ENCODE data around the gene SCML1. TPM values are rescaled to one million over a fixed set of nuclear protein-coding genes. Genes with fewer than 3 reads are reported as not detected.

Gene SCML1
- polyA plus RNA-seq, 1 donor from 2014 or later: 9.4 TPM

DNA sequence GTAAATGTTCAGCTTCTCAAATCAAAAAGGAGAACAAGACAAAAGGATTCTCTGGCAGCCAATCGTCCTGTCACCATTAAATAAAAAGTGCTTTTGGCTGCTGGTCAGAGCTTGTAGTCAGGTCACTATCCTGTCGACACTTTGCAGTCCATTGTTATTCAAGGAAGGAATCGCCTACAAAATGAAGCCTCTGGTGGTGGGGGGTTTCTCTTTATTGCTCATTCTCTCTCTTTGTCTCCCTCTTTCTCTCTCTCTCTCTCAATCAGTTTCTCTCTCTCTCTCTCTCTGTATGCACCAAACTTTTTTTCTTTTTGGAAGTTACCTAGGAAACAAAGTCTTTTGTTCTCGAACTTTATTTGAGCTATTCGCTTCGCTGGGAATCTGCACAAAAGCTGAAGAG lies 17.6 kb upstream of the SCML1 start:
- H3F3A ChIP-seq (ENCODE audit: insufficient read depth, low read length, poor library complexity, severe bottlenecking): no peaks in the 10 kb centered on the region
- H3K9ac ChIP-seq (ENCODE audit: low read length): no peak overlapping the region
- H3K4me2 ChIP-seq (ENCODE audit: low read length): no peak overlapping the region
- H2AFZ ChIP-seq (ENCODE audit: low read depth, low read length): no peak overlapping the region
- H3K9me2 ChIP-seq (ENCODE audit: insufficient read depth, low read length): no peaks in the 10 kb centered on the region
- TF ChIP-seq, protein P1, sequence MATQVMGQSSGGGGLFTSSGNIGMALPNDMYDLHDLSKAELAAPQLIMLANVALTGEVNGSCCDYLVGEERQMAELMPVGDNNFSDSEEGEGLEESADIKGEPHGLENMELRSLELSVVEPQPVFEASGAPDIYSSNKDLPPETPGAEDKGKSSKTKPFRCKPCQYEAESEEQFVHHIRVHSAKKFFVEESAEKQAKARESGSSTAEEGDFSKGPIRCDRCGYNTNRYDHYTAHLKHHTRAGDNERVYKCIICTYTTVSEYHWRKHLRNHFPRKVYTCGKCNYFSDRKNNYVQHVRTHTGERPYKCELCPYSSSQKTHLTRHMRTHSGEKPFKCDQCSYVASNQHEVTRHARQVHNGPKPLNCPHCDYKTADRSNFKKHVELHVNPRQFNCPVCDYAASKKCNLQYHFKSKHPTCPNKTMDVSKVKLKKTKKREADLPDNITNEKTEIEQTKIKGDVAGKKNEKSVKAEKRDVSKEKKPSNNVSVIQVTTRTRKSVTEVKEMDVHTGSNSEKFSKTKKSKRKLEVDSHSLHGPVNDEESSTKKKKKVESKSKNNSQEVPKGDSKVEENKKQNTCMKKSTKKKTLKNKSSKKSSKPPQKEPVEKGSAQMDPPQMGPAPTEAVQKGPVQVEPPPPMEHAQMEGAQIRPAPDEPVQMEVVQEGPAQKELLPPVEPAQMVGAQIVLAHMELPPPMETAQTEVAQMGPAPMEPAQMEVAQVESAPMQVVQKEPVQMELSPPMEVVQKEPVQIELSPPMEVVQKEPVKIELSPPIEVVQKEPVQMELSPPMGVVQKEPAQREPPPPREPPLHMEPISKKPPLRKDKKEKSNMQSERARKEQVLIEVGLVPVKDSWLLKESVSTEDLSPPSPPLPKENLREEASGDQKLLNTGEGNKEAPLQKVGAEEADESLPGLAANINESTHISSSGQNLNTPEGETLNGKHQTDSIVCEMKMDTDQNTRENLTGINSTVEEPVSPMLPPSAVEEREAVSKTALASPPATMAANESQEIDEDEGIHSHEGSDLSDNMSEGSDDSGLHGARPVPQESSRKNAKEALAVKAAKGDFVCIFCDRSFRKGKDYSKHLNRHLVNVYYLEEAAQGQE (IDR thresholded peaks at IDR 0.05; ENCODE audit: borderline replicate concordance): no peak
- TF ChIP-seq MXI1 (conservative IDR thresholded peaks at IDR 0.05; ENCODE audit: poor library complexity, severe bottlenecking) (no peak), SMC3 (conservative IDR thresholded peaks at IDR 0.05; ENCODE audit: poor library complexity) (no peak)
- no peaks in the 10 kb centered on the region for H4K20me1 ChIP-seq (ENCODE audit: insufficient read depth)
- H3K27me3 ChIP-seq (ENCODE audit: insufficient read depth, low read depth, low read length): no peaks in the 10 kb centered on the region
- no peak overlapping the region for H3K27ac ChIP-seq (ENCODE audit: low read length)
- no peaks in the 10 kb centered on the region for H3K9me3 ChIP-seq (ENCODE audit: low read length)
- H3K79me2 ChIP-seq (replicated peaks; ENCODE audit: insufficient read depth, low read length): no peaks in the 10 kb centered on the region
- no peak overlapping the region for H3K4me3 ChIP-seq (ENCODE audit: low read length)
- H3K36me3 ChIP-seq (ENCODE audit: insufficient read depth, low read length): no peaks in the 10 kb centered on the region

DNA sequence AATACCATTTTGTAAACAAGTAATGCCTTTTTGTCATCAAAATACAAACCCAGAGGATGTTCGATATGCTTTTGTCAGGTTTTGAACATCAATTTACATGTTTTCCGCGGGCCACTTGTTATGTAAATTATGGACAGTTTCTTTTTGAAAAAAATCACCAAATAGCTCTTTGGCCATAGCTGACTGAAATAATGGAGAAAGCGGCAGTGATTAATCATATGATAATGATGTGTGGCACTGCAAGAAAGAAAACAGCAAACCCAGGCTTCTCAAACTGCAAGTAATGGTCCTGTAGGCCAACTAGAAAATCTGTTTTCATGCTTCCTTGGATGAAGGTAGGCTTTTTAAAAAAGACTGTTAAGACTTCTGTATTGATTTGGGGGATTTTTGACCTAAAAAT lies 15.6 kb upstream of the SCML1 start:
- H3K79me2 ChIP-seq (replicated peaks; ENCODE audit: insufficient read depth, low read length): no peaks in the 10 kb centered on the region
- H3K4me2 ChIP-seq (ENCODE audit: low read length): no peak overlapping the region
- H3K36me3 ChIP-seq (ENCODE audit: insufficient read depth, low read length): no peaks in the 10 kb centered on the region
- H3K9me3 ChIP-seq (ENCODE audit: low read length): no peaks in the 10 kb centered on the region
- H3K9me2 ChIP-seq (ENCODE audit: insufficient read depth, low read length): no peaks in the 10 kb centered on the region
- no peaks in the 10 kb centered on the region for H3F3A ChIP-seq (ENCODE audit: insufficient read depth, low read length, poor library complexity, severe bottlenecking)
- H3K4me3 ChIP-seq (ENCODE audit: low read length): no peak overlapping the region
- H2AFZ ChIP-seq (ENCODE audit: low read depth, low read length): no peak overlapping the region
- TF ChIP-seq, protein P1 (IDR thresholded peaks at IDR 0.05; ENCODE audit: borderline replicate concordance): no peak
- no peak for TF ChIP-seq MXI1 (conservative IDR thresholded peaks at IDR 0.05; ENCODE audit: poor library complexity, severe bottlenecking)
- no peak for TF ChIP-seq RAD21 (conservative IDR thresholded peaks at IDR 0.05)
- no peak for TF ChIP-seq EZH2 (IDR thresholded peaks at IDR 0.05; ENCODE audit: borderline replicate concordance, insufficient read depth, low read length, poor library complexity, severe bottlenecking)
- no peak overlapping the region for H3K9ac ChIP-seq (ENCODE audit: low read length)
- H3K27ac ChIP-seq (ENCODE audit: low read length): no peak overlapping the region
- no peaks in the 10 kb centered on the region for H3K27me3 ChIP-seq (ENCODE audit: insufficient read depth, low read depth, low read length)
- no peaks in the 10 kb centered on the region for H4K20me1 ChIP-seq (ENCODE audit: insufficient read depth)

DNA sequence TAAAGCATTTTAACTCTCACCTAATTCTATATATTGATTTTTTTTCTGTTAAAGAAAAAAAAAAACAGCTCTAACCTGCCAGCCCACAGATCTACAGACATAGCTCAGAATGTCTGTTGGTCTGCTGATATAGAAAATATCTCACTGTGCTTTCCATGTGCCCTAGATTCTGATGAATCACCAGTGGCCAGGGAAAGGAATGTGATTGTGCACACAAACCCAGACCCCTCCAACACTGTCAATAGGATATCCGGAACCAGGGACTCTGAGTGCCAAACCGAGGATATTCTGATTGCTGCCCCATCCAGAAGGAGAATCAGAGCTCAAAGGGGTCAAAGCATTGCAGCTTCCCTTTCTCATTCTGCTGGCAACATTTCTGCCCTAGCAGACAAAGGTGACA lies 12.1 kb upstream of the SCML1 start:
- Histone ChIP-seq H3K27me3 (ENCODE audit: insufficient read depth, low read depth, low read length) (no peaks in the 10 kb centered on the region), H3K9me3 (ENCODE audit: low read length) (no peaks in the 10 kb centered on the region), H2AFZ (ENCODE audit: low read depth, low read length) (no peak overlapping the region), H3K36me3 (ENCODE audit: insufficient read depth, low read length) (no peaks in the 10 kb centered on the region), H3K4me3 (ENCODE audit: low read length) (no peak overlapping the region), H3K9me2 (ENCODE audit: insufficient read depth, low read length) (no peaks in the 10 kb centered on the region), H3K27ac (ENCODE audit: low read length) (no peak overlapping the region), H3K79me2 (replicated peaks; ENCODE audit: insufficient read depth, low read length) (no peaks in the 10 kb centered on the region), H3K9ac (ENCODE audit: low read length) (no peak overlapping the region), H3F3A (ENCODE audit: insufficient read depth, low read length, poor library complexity, severe bottlenecking) (no peaks in the 10 kb centered on the region), H3K4me2 (ENCODE audit: low read length) (no peak overlapping the region), H4K20me1 (ENCODE audit: insufficient read depth) (no peaks in the 10 kb centered on the region)
- TF ChIP-seq RAD21 (conservative IDR thresholded peaks at IDR 0.05) (no peak), SMC3 (conservative IDR thresholded peaks at IDR 0.05; ENCODE audit: poor library complexity) (no peak), TAF1 (IDR thresholded peaks at IDR 0.05; ENCODE audit: low read depth) (no peak), MXI1 (conservative IDR thresholded peaks at IDR 0.05; ENCODE audit: poor library complexity, severe bottlenecking) (no peak), POLR2AphosphoS5 (IDR thresholded peaks at IDR 0.05) (no peak), EZH2 (IDR thresholded peaks at IDR 0.05; ENCODE audit: borderline replicate concordance, insufficient read depth, low read length, poor library complexity, severe bottlenecking) (no peak), EP300 (conservative IDR thresholded peaks at IDR 0.05; ENCODE audit: poor library complexity, severe bottlenecking) (no peak)
- TF ChIP-seq, protein P1 (IDR thresholded peaks at IDR 0.05; ENCODE audit: borderline replicate concordance): no peak
- TF ChIP-seq, protein P2, sequence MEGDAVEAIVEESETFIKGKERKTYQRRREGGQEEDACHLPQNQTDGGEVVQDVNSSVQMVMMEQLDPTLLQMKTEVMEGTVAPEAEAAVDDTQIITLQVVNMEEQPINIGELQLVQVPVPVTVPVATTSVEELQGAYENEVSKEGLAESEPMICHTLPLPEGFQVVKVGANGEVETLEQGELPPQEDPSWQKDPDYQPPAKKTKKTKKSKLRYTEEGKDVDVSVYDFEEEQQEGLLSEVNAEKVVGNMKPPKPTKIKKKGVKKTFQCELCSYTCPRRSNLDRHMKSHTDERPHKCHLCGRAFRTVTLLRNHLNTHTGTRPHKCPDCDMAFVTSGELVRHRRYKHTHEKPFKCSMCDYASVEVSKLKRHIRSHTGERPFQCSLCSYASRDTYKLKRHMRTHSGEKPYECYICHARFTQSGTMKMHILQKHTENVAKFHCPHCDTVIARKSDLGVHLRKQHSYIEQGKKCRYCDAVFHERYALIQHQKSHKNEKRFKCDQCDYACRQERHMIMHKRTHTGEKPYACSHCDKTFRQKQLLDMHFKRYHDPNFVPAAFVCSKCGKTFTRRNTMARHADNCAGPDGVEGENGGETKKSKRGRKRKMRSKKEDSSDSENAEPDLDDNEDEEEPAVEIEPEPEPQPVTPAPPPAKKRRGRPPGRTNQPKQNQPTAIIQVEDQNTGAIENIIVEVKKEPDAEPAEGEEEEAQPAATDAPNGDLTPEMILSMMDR (IDR thresholded peaks at IDR 0.05; ENCODE audit: poor library complexity, severe bottlenecking): no peak

Measured in neural cell (in vitro differentiated cells).